ENCODE data around the gene ANK3.
A peak's percentile ranks its signal among the peaks of the same experiment; 100 is the strongest.

ANK3 gene

GRCh38 chr10:60169111-60169510, 220.6 kb downstream of the ANK3 start:
- DNase-seq, result no peak

DNA sequence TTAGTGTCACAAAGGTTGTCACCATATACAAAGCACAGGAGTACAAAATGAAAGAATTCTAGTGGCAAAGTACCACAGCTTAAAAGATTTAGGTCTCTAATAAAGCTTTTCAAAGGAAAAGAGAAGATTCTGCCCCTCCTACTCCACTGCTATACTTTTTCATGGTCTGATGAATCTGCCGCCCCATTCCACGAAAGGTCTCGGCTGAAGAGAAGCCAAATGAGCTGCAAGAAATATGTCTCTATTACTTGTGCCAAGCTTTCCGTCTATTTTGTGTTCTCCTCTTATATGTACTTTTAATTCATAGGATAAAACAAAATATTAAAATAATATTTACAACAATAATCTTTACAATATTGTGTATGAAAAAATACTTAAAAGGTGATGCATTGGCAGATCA, 222.6 kb downstream of the ANK3 start:
- DNase-seq, result no peak

DNA sequence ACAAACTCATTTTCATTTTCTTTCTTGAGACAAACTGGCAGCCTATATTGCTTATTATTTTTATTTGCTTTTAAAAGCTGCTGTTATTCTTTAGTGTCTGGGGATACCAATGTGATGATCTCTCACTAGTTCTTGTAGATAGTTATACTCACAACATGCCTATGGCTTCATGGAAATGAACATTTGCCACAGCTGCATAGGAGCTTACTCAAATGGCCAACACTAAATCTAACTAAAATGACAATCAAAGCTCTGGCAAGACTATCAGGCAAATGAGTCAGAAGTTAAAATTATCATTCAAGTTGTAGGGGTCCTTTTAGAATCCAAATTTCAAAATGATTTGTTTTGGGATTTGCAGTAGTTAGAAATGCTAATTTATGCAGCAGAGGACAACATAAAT, 225.9 kb downstream of the ANK3 start:
- DNase-seq, result no peak

DNA sequence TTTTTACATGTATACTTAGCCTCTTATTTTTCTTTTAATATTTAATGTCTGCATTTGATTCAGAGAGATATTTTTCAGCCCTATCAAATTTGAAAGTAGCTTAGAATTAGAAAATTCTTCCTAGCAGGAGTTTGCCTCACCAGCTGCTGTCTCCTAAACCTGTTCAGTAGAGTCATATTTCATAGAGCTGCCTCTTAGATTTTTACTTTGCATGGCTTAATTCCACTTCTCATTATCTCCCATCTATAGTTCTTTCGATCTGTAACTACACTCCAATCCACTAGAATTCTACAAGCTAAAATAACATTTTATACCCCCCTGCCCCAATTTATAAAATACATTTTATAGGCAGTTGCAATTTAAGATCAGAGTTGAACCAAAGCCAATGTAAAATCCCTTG, 227.0 kb downstream of the ANK3 start:
- DNase-seq, result peak; percentile 19

DNA sequence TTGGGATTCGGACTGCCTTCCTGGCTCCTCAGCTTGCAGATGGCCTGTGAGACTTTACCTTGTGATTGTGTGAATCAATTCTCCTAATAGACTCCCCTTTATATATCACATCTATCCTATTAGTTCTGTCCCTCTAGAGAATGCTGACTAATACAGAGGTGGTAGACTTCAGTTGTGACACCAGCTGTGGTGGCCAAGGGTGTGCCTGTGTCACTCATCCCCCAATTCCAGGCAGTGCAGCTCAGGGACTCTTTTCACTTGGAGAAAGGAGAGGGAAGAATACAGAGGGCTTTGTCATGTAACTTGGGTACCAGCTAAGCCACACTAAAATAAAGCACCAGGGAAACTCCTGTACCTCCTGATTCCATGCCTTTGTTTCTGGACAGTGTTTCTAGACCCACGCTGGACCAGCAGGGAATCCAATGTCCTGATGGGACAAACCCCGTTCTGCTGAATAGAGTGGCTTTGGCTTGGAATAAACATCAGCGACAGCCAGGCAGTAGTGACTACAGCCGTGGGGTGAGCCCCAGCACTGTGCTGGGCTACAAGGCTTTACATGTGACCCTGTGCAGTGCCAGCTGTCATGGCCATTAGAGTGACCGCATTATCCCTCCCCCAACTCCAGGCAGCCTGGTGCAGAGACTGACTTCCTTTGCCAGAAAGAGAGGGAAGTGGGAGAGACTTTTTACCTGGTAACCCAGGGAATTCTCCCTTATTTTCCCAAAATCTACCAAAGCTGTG, 233.6 kb downstream of the ANK3 start:
- DNase-seq, result no peak

DNA sequence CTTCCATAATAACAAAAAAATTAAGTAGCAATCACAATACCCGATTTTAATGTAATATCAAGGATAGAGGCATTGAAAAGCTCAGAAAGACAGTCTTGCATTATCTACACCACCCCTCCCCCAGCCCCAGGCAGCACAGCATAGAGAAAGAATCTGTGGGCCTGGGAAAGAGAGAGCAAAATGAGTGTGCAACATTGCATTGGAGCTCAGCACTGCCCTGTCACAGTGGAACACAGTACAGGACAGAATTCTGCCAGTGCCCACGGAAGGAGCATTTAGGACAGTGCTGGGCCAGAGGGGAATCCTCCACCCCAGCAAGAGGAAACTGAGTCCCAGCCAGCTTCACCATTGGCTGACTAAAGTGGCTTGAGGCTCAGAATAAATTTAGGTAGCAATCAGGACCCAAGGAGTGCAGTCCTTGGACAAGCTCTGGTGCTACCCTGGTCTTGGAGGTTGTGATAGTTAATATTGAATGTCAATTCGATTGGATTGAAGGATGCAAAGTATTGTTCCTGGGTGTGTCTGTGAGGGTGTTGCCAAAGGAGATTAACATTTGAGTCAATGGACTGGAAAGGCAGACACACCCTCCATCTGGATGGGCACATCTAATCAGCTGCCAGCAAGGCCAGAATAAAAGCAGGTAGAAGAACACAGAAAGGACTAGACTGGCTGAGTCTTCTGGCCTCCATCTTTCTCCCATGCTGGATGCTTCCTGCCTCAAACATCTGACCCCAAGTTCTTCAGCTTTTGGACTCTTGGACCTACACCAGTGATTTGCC, 234.4 kb downstream of the ANK3 start:
- DNase-seq, result peak; percentile 46

DNA sequence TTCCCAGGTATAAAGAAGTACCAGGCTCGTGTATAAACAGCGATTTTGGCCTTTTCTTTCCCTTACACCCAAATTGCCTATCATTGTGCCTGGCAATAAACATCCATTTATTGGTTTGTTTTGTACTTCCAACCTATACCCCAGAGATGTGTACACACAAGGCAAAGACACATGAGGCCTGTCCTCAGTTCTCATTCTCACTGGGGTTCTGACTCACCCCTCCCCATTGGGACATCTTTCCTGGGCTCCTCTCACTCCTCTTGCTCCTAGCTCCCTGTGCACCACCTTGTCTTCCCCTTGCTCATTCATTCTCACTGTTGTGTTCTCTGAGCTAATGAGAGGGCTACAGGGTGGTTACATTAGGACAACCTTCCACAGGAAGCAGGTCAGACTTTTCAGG, 240.7 kb downstream of the ANK3 start:
- DNase-seq, result peak; percentile 46

- DNase-seq, result peak; percentile 11
These were observed 241.3 kb downstream of the ANK3 start for GRCh38 chr10:60148266-60148840.

DNA sequence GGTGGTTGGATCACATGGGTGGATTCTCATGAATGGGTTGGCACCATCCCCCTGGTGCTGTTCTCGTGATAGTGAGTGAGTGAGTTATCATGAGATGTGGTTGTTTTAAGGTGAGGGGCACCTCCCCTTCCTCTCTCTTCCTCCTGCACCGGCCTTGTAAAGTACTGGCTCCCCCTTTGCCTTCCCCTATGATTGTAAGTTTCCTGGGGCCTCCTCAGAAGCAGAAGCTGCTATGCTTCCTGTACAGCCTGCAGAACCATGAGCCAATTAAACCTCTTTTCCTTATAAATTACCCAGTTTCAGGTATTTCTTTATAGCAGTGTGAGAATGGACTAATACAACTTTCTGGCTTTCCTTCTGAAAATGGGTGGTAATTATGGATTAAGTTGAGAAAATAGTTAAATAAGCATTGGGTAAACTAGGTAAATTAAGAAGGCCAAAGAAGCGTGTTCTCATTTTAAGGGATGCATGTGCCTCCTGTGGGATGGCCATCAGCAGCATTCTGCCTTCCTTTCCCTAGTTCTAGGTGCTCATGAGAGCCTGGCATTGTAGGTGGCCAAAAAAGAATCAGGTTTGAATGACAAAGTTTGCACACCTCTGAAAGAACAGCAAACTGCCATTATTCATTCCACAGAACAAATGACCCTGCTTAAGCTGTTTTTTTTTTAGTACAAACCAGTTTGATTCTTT, 242.0 kb downstream of the ANK3 start:
- no peak for DNase-seq

DNA sequence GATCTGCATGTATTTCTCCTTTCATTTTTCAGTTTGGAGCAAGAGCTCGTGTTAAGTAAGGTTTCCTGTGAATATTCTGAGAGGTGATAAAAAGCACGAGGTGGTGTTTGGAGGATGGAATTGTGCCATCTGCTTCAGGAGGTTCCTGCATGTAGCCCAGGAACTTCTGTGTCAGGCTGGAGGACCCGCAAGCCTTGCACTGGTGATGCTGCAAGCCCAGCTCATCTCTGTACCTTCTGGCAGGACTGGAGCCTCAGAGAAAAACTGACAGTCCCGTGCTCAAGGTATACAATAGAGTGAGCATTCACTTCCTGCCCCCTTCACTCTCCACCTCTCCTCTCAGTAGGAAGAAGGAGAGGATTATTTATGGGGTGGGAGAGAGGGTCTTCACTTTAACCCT, 242.7 kb downstream of the ANK3 start:
- DNase-seq, result no peak

GRCh38 chr10:60144099-60144498, 245.6 kb downstream of the ANK3 start:
- no peak for DNase-seq

- no peak for DNase-seq
These were observed 246.9 kb downstream of the ANK3 start for GRCh38 chr10:60142736-60143135.

DNA sequence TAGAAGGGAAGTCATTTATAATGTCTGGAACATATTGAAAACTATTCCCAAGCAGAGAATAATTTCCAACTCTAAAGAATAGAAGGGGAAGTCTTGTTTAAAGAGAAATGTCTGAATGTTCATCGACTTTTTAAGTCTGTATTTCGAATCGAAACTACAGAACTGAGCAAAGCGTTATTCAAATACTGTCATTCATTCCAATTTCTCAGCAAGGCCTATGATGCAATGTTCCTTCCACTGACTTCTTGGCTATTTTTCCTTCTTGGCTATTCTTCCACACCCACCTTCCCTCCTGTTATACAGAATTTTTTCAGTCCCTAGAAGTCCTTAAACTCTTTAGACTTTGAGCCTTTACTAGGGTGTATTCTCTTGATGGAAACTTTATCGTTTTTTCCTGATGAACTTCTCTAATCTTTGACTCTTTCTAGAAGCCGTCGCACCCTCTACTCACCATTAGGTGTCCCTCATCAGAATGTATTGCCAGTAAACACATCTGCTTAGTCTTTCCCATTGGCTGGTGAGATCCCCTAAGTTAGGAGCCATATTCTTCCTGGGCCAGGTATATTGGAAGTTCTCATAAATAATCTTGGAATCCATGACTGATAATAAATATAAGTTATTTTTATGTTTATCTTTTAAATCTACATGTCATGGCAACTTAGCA, 247.6 kb downstream of the ANK3 start:
- DNase-seq, result no peak

GRCh38 chr10:60140651-60141632, 248.7 kb downstream of the ANK3 start:
- DNase-seq, result peak; percentile 89

DNA sequence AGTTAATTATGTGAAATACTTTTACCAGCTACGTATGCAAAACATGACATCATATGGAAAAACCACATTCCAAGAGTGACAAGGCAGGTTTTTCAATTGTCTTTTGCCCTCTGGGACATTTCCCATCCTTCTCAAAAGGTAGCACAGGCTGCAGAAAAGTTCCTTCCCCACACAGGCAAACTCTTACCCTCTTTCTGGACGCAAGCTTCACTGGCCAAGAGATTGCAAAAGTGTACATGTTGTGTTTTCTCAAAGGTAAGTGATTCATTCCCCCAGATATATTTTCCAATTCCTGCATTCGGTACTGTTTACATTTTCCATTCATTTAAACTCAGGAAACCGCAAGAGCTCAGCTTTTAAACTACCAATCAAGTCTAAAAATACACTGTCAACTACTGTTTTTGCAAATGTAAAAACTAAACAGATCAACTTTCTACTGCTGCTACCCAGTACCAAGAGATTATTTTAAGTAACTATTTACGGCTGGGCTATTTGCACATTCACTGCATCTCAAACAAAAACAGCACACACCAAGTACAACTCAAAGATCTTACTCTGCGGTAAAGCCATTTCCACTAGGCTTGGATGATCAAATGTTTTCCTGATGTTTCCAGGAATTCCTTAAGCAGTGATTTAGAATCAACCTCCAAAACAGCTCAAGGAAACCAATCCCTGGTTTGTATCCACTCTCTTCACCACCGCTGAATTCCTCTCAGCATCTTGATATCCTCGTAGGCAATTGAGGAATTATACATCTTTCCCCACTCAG, 249.7 kb downstream of the ANK3 start:
- DNase-seq, result peak; percentile 35

DNA sequence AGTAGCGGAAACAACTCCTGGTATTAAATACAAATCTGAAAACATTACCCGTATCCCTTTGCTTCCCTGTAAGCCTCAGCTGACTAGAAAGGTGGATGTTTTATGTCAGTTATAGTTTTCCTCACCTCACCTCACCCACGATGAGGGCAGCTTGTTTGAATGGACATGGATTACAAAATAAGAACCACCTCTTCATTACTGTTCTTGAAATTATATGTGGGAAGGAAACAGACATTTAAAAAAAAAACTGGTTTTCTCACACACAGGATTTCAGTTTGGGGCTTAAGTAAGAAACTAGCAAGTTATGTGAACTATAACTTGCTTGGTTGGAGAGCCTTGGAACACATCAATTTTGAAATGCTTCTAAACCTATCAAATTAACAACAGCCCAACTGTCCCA, 250.4 kb downstream of the ANK3 start:
- DNase-seq, result no peak

DNA sequence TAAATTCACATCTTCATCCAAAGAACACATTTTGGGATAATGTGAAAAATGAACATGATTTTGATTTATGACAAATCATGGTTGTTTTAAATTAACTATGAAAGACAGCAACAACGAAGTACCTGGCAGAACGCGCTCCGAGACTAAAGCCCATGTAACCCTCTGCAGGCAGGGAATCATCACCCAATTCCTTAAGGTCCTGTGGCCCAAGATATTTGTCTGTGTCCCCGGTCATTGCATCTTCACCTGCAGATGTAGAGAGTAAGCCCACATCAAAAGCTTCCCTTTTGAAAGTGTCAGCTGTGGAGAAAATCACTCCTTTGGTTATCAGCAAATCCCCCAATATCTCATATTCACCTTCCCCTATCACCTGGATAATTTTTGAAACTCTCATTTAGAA, 250.8 kb downstream of the ANK3 start:
- DNase-seq, result no peak

GRCh38 chr10:60138026-60138425, 251.6 kb downstream of the ANK3 start:
- DNase-seq, result no peak

DNA sequence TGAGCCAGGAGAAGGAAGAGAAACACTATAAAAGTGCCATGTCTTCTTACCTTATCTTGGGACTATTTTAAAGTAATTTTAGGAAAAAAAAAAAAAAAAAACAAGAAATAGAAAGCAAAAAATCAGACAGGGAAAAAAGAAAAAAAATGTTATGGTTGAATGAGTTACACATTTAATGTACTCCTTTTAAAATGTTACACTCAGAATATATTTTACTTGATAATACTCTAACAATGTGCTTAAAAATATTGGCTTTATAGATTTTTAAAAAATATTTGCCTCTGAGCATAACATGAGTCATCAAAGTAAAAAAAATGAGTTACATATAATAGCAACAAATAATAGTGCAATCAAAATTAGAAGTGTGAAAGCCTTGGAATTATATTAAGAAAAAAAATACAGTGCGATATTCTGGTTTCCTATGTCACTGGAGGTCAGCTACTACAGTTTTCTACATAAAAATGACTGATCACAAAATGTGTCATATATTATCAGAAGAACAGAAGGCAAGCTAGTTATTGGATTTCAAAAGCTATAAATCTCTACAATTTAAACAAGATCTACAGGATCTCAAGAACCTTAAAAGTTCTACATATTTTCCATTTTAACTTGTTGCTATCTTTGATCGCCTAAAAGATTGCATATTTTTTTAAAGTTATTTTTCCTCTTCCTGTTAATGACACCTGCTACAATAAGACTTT, 252.2 kb downstream of the ANK3 start:
- DNase-seq, result no peak

DNA sequence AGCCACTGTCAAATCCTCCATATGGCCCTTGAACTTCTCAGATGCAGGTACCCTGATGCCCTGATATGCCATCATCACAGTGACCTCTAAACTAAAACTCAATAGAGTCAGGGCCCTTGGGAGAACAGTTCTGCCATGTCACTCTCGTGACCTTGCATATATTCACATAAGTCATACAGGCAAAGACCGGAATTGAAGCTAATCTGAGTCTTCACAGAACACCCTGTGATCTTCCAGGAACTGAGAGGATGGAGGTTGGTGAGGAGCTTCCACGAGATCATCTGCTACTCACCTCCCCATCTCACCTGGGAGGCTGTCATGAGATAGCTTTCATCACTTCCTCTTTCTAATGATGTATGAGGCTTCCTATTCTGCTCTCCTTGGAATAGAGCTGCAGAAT, 254.7 kb downstream of the ANK3 start:
- no peak for DNase-seq
